T-cell (primary cell): ENCODE results near the gene ZNF689. TPM values are rescaled to one million over a fixed set of nuclear protein-coding genes. Genes with fewer than 3 reads are reported as not detected.

ENCODE experiments used
- ATAC-seq, 4 experiments: fragments of 200-7000 bp in 3 of 4; fragments of 150-1000 bp in 1 of 4; cut with Tn5 transposase; replicated peaks in 1 of 4; 1 replicate in 3 of 4; 2 replicates in 1 of 4; pipeline ENCODE4 v1.10.0; 2021; ENCODE audit warnings: moderate library complexity in 3 of 4, mild to moderate bottlenecking in 2 of 4, moderate number of reproducible peaks in 1 of 4
- CTCF ChIA-PET, 2 donors: fragments of 300-600 bp; sonication (Branson Sonifier 250); formaldehyde crosslinking; loops; one replicate each; lab custom pipeline; 2022; ENCODE audit warnings: antibody characterized with exemption in 2 of 2; lab: Charles Lee
- POLR2A ChIA-PET, 2 donors: fragments of 300-600 bp; sonication (Branson Sonifier 250); formaldehyde crosslinking; loops; one replicate each; lab custom pipeline; 2022; ENCODE audit warnings: antibody characterized with exemption in 2 of 2; lab: Charles Lee
- DNase-seq, 35 experiments: peaks; one replicate each; pipeline versions ENCODE4 v3.0.0 to v3.0.0-alpha.2; 2013 to 2023
- H3K27ac ChIP-seq: one replicate; pipeline ENCODE4 v1.5.1; 2013; ENCODE audit warnings: low read length
- H3K27me3 ChIP-seq, 2 experiments: replicated peaks in 1 of 2; 1 replicate in 1 of 2; 2 replicates in 1 of 2; pipeline versions ENCODE4 v1.6.1 to v1.7.0; 2013; ENCODE audit warnings: low read length in 1 of 2, mixed read lengths in 1 of 2; ENCODE audit not compliant: control insufficient read depth in 2 of 2, insufficient read depth in 2 of 2; ENCODE audit errors: extremely low read depth in 1 of 2
- H3K36me3 ChIP-seq, 2 donors: 1 replicate in 1 of 2; 2 replicates in 1 of 2; pipeline versions ENCODE4 v1.6.1 to v1.7.0; 2013; ENCODE audit warnings: low read length in 1 of 2; ENCODE audit not compliant: control insufficient read depth in 2 of 2, insufficient read depth in 1 of 2; ENCODE audit errors: extremely low read depth in 1 of 2
- H3K4me1 ChIP-seq, 2 experiments: 1 replicate in 1 of 2; 2 replicates in 1 of 2; pipeline versions ENCODE4 v1.6.1 to v1.7.0; 2013; ENCODE audit warnings: low read length in 2 of 2, mixed read lengths in 1 of 2; ENCODE audit not compliant: insufficient read depth in 2 of 2, control insufficient read depth in 1 of 2; ENCODE audit errors: extremely low read depth in 1 of 2
- H3K4me3 ChIP-seq, 2 donors: 1 replicate in 1 of 2; 2 replicates in 1 of 2; pipeline versions ENCODE4 v1.5.1 to v1.7.0; 2013; ENCODE audit warnings: mild to moderate bottlenecking in 2 of 2, low read length in 1 of 2, moderate library complexity in 1 of 2; ENCODE audit not compliant: control insufficient read depth in 1 of 2; ENCODE audit errors: extremely low read depth in 1 of 2
- H3K9me3 ChIP-seq: 2 replicates; pipeline ENCODE4 v1.7.0; 2013
- H3K27ac Mint-ChIP-seq, 2 donors: one replicate each; pipeline ENCODE4 v1.8.0; 2020 to 2021; ENCODE audit warnings: mild to moderate bottlenecking in 2 of 2, mixed read lengths in 2 of 2
- H3K27me3 Mint-ChIP-seq, 2 donors: one replicate each; pipeline ENCODE4 v1.8.0; 2021 to 2022; ENCODE audit warnings: mixed read lengths in 2 of 2
- H3K36me3 Mint-ChIP-seq: one replicate; pipeline ENCODE4 v1.8.0; 2021; ENCODE audit warnings: mixed read lengths
- H3K4me1 Mint-ChIP-seq, 3 donors: one replicate each; pipeline ENCODE4 v1.8.0; 2020 to 2022; ENCODE audit warnings: mixed read lengths in 3 of 3, mild to moderate bottlenecking in 1 of 3
- H3K4me3 Mint-ChIP-seq, 3 donors: one replicate each; pipeline ENCODE4 v1.8.0; 2020 to 2022; ENCODE audit warnings: mild to moderate bottlenecking in 3 of 3, mixed read lengths in 3 of 3, moderate library complexity in 3 of 3
- H3K9me3 Mint-ChIP-seq, 3 donors: one replicate each; pipeline ENCODE4 v1.8.0; 2020 to 2022; ENCODE audit warnings: mixed read lengths in 3 of 3
- WGBS: methylation state at CpG from one replicate; pipeline ENCODE4 v1.1.5; 2013; ENCODE audit warnings: missing lambda C conversion rate; ENCODE audit not compliant: insufficient coverage; 5-methylcytosine and 5-hydroxymethylcytosine counted together
- total RNA-seq, 35 experiments: library from RNA in 6 of 35; stranded (reverse) in 6 of 35; fragments of 120-200 nt in 1 of 35; gene quantifications; one replicate each; pipeline versions ENCODE4 v1.2.1 to v1.2.4 and lab custom pipeline; 2013 to 2026

ZNF689 gene
- total RNA-seq, 5 donors from 2014 or later (not counting 1 experiment from before 2014, with no cell fraction given), result 11.0 to 13.7 (median 12.4) TPM

GRCh38 chr16:30620169-30620568, 10.0 kb upstream of the ZNF689 start:
- Mint-ChIP-seq H3K36me3 (no peaks in the 10 kb centered on the region), H3K27me3 (peaks cover 3 to 4% of the 10 kb centered on the region in 2 donors), H3K27ac (no peak overlapping the region), H3K9me3 (no peaks in the 10 kb centered on the region), H3K4me1 (no peaks in the 10 kb centered on the region), H3K4me3 (no peak overlapping the region)
- ATAC-seq (no peak), DNase-seq (no peak)
- H3K4me3 ChIP-seq, result no peak overlapping the region
- H3K4me1 ChIP-seq, result peaks cover 0 to 2% of the 10 kb centered on the region in 2 experiments
- no CpG with 5 or more reads among the region's 3 CpGs for WGBS
- no peaks in the 10 kb centered on the region for H3K36me3 ChIP-seq
- CTCF ChIA-PET, result interaction anchor here (0.6 to 1.9 kb wide), 4 partner anchors 9 to 113 kb away, joined by 3 to 5 read pairs (median 4); partner anchors contain the start of gene ZNF689 (in 1 of the 2)
- POLR2A ChIA-PET, result interaction anchor here in 1 of 2 donors (0.6 kb wide), 1 partner anchor 24 kb away, joined by 3 read pairs; no protein-coding TSS in a partner anchor
- peaks cover 0 to 2% of the 10 kb centered on the region in 2 experiments for H3K27me3 ChIP-seq
- no peaks in the 10 kb centered on the region for H3K9me3 ChIP-seq
- no peak overlapping the region for H3K27ac ChIP-seq

GRCh38 chr16:30619638-30620037, 9.4 kb upstream of the ZNF689 start:
- Mint-ChIP-seq H3K9me3 (no peaks in the 10 kb centered on the region), H3K4me1 (no peaks in the 10 kb centered on the region), H3K27ac (no peak overlapping the region), H3K4me3 (no peak overlapping the region), H3K27me3 (peaks cover 3 to 4% of the 10 kb centered on the region in 2 donors), H3K36me3 (no peaks in the 10 kb centered on the region)
- ChIA-PET POLR2A (interaction anchor here in 1 of 2 donors (0.6 kb wide), 1 partner anchor 25 kb away, joined by 3 read pairs; no protein-coding TSS in a partner anchor), CTCF (interaction anchor here (0.6 to 1.9 kb wide), 4 partner anchors 9 to 113 kb away, joined by 3 to 5 read pairs (median 4); partner anchors contain the start of gene ZNF689 (in 1 of the 2))
- WGBS, result 90% methylated on average over 2 of the region's 5 CpGs
- no peak overlapping the region for H3K4me3 ChIP-seq
- H3K27me3 ChIP-seq, result peaks cover 0 to 2% of the 10 kb centered on the region in 2 experiments
- no peak for DNase-seq
- H3K27ac ChIP-seq, result no peak overlapping the region
- peaks cover 0 to 3% of the 10 kb centered on the region in 2 experiments for H3K4me1 ChIP-seq
- H3K9me3 ChIP-seq, result no peaks in the 10 kb centered on the region
- ATAC-seq, result no peak
- H3K36me3 ChIP-seq, result no peaks in the 10 kb centered on the region

DNA sequence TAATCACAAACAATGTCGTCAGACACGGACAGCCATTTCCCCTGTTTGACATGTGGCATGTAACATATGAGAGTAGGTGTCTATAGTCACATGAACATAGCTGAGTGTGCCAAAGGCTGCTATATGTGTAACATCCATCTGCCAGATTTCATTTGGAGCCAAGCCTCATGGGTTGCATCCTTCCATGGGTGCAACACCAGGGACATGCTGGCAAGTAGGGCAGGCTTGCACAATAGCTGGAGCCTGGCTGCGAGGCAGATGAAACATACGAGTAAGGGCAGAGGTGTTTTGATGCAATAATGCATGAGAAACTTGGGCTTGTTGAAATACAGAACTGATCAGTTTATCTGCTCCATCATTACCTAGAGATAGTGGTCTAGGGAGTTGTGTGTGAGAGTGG, 9.0 kb upstream of the ZNF689 start:
- H3K27me3 Mint-ChIP-seq, result peaks cover 3 to 4% of the 10 kb centered on the region in 2 donors
- peaks cover 0 to 3% of the 10 kb centered on the region in 2 experiments for H3K4me1 ChIP-seq
- H3K27me3 ChIP-seq, result peaks cover 0 to 2% of the 10 kb centered on the region in 2 experiments
- no CpG with 5 or more reads among the region's 4 CpGs for WGBS
- ATAC-seq (no peak), DNase-seq (no peak)
- no peaks in the 10 kb centered on the region for H3K36me3 Mint-ChIP-seq
- H3K4me3 ChIP-seq, result no peak overlapping the region
- no peaks in the 10 kb centered on the region for H3K36me3 ChIP-seq
- POLR2A ChIA-PET, result no interaction called here
- no peaks in the 10 kb centered on the region for H3K9me3 ChIP-seq
- no peaks in the 10 kb centered on the region for H3K9me3 Mint-ChIP-seq
- no peaks in the 10 kb centered on the region for H3K4me1 Mint-ChIP-seq
- H3K27ac ChIP-seq, result no peak overlapping the region
- H3K27ac Mint-ChIP-seq, result no peak overlapping the region
- no peak overlapping the region for H3K4me3 Mint-ChIP-seq
- CTCF ChIA-PET, result no interaction called here

- H3K27ac Mint-ChIP-seq, result no peak overlapping the region
- H3K36me3 Mint-ChIP-seq, result no peaks in the 10 kb centered on the region
- peaks cover 0 to 2% of the 10 kb centered on the region in 2 experiments for H3K27me3 ChIP-seq
- no peaks in the 10 kb centered on the region for H3K9me3 Mint-ChIP-seq
- no peaks in the 10 kb centered on the region for H3K36me3 ChIP-seq
- peaks cover under 1 to 8% of the 10 kb centered on the region in 2 experiments for H3K4me1 ChIP-seq
- 48% methylated on average over 4 of the region's 12 CpGs for WGBS
- DNase-seq (peak; percentile 11 to 76 (median 63)), ATAC-seq (peak; percentile 63 to 74 (median 64))
- H3K9me3 ChIP-seq, result no peaks in the 10 kb centered on the region
- no peaks in the 10 kb centered on the region for H3K27me3 Mint-ChIP-seq
- no peak overlapping the region for H3K4me3 ChIP-seq
- CTCF ChIA-PET, result interaction anchor here (0.6 to 1.5 kb wide), 8 partner anchors 9 to 223 kb away, joined by 3 to 6 read pairs (median 3); partner anchors contain the start of genes DCTPP1 (in 1 of the 2) and ITGAL (in 1 of the 2)
- POLR2A ChIA-PET, result interaction anchor here in 1 of 2 donors (0.6 kb wide), 2 partner anchors 26 to 54 kb away, joined by 3 read pairs; no protein-coding TSS in a partner anchor
- no peak overlapping the region for H3K27ac ChIP-seq
- H3K4me1 Mint-ChIP-seq, result peaks cover 0 to 1% (median 1%) of the 10 kb centered on the region in 3 donors
- no peak overlapping the region for H3K4me3 Mint-ChIP-seq
Measured at GRCh38 chr16:30615358-30616091, 5.3 kb upstream of the ZNF689 start.

DNA sequence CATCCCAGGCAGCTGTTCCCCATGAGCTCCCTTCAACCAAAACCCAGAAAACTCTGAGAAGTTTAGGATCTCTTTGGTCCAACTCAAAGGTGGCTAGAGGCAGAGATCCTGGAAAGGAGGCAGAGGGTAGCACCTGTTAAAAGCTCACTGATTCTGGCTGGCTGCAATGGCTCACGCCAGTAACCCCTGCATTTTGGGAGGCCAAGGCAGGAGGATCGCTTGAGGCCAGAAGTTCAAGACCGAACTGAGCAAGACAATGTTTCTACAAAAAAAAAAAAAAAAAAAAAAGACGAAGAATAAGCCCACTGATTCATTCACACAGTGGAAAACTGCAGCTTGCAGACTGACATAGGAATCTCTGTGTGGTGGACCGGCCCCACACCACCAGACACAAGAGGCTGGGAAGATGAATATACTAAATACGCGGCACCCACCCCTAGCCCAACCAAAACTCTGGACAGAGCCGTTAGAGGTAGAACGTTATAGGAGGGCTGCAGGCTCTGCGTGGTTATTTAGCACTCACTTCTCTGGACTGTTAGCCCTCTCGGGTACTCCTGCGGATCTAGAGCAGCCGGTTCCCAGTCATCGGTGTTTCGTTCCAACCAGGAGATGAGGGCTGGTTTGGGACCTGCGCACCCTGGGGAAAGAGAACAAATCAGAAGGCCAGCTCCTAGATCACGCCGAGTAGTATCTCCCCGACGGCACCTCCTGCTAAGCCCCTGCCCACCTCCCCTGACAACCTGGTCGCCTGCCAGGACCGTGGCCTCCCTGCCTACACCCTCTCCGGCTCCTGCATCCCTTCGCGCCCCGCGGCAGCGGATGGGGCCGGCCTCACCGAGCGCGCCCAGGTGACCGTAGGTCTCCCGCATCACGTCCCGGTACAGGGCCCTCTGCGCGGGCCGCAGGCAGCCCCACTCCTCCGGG, 925 bp downstream of the ZNF689 start:
- H3K9me3 ChIP-seq, result no peaks in the 10 kb centered on the region
- Mint-ChIP-seq H3K4me3 (peak overlapping the region; percentile 85 to 94 (median 92)), H3K27ac (peak overlapping the region; percentile 81 to 98), H3K9me3 (no peaks in the 10 kb centered on the region), H3K27me3 (no peaks in the 10 kb centered on the region), H3K36me3 (peaks cover 15% of the 10 kb centered on the region), H3K4me1 (peaks cover 17 to 27% (median 21%) of the 10 kb centered on the region in 3 donors)
- peak overlapping the region; percentile 71 to 89 for H3K4me3 ChIP-seq
- ChIA-PET CTCF (interaction anchor here in 1 of 2 donors (0.6 to 1.4 kb wide), 5 partner anchors 37 to 179 kb away, joined by 3 to 7 read pairs (median 3); partner anchors contain the start of genes DCTPP1 and PRR14), POLR2A (interaction anchor here in 1 of 2 donors (1.2 kb wide), 1 partner anchor 37 kb away, joined by 6 read pairs; the partner anchor contains the start of gene ZNF688)
- peak; percentile 30 to 70 (median 60) for ATAC-seq
- 9% methylated on average over 31 of the region's 40 CpGs for WGBS
- peak in 25 of 35 experiments; percentile 1 to 53 (median 30) for DNase-seq
- H3K36me3 ChIP-seq, result peaks cover 9 to 25% of the 10 kb centered on the region in 2 donors
- H3K27me3 ChIP-seq, result no peaks in the 10 kb centered on the region
- peak overlapping the region; percentile 92 for H3K27ac ChIP-seq
- peaks cover 3 to 21% of the 10 kb centered on the region in 2 experiments for H3K4me1 ChIP-seq
